22Rv1 (cell line): ENCODE data around the gene ZNF844.

Experiments used
- CTCF ChIP-seq: fragments of 450-650 bp; IDR thresholded peaks from 2 replicates; pipeline ENCODE4 v1.5.1; 2017; ENCODE audit warnings: mild to moderate bottlenecking
- ZFX ChIP-seq: fragments of 450-650 bp; IDR thresholded peaks from 2 replicates; pipeline ENCODE4 v1.6.1; 2017; ENCODE audit warnings: antibody characterized with exemption, borderline replicate concordance

- TF ChIP-seq CTCF (no peak), ZFX (no peak)
Observed at GRCh38 chr19:12112701-12113100, 48.2 kb downstream of the ZNF844 start.
